ENCODE results near the gene UBE2I.

- TF ChIP-seq CTCF (IDR thresholded peaks at IDR 0.05 in 2 of 3, conservative IDR thresholded peaks at IDR 0.05 in 1 of 3; ENCODE audit: borderline replicate concordance in 1 of 3, insufficient read depth in 1 of 3, low read depth in 2 of 3, low read length in 2 of 3) (no peak), TCF7L2 (IDR thresholded peaks at IDR 0.05; ENCODE audit: borderline replicate concordance, extremely low read depth, insufficient read depth, insufficient read length) (no peak), FOSL1 (IDR thresholded peaks at IDR 0.05; ENCODE audit: low read depth) (no peak), CBX3 (IDR thresholded peaks at IDR 0.05; ENCODE audit: low read depth) (no peak), POLR2AphosphoS5 (IDR thresholded peaks at IDR 0.05; ENCODE audit: low read depth, low read length) (no peak), ZFX (IDR thresholded peaks at IDR 0.05) (no peak), ATF3 (IDR thresholded peaks at IDR 0.05) (no peak), EZH2phosphoT487 (IDR thresholded peaks at IDR 0.05; ENCODE audit: borderline replicate concordance) (no peak), JUND (IDR thresholded peaks at IDR 0.05) (no peak)
Observed at GRCh38 chr16:1286513-1287094, 22.8 kb upstream of the UBE2I start.

Data from HCT116 (cell line).